OCI-LY1 (cell line): Measurements from ENCODE around the gene CNOT3.

Experiments
- EZH2 ChIP-seq: fragments of 200-600 bp; sonication (generic), shearing (Covaris generic); IDR thresholded peaks from 2 replicates; pipeline ENCODE4 v1.8.0; 2017; ENCODE audit warnings: borderline replicate concordance, mixed run types, mild to moderate bottlenecking, antibody characterized with exemption, low read length, moderate library complexity, mixed read lengths
- TF ChIP-seq, protein P1 (sequence below): fragments of 200-600 bp; sonication (generic), shearing (Covaris generic); IDR thresholded peaks from 2 replicates; pipeline ENCODE4 v1.5.1; 2017; ENCODE audit warnings: mild to moderate bottlenecking, antibody characterized with exemption, low read length, moderate library complexity, mixed read lengths

- TF ChIP-seq, protein P1, sequence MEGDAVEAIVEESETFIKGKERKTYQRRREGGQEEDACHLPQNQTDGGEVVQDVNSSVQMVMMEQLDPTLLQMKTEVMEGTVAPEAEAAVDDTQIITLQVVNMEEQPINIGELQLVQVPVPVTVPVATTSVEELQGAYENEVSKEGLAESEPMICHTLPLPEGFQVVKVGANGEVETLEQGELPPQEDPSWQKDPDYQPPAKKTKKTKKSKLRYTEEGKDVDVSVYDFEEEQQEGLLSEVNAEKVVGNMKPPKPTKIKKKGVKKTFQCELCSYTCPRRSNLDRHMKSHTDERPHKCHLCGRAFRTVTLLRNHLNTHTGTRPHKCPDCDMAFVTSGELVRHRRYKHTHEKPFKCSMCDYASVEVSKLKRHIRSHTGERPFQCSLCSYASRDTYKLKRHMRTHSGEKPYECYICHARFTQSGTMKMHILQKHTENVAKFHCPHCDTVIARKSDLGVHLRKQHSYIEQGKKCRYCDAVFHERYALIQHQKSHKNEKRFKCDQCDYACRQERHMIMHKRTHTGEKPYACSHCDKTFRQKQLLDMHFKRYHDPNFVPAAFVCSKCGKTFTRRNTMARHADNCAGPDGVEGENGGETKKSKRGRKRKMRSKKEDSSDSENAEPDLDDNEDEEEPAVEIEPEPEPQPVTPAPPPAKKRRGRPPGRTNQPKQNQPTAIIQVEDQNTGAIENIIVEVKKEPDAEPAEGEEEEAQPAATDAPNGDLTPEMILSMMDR = no peak
- no peak for TF ChIP-seq EZH2
Measured at GRCh38 chr19:54124393-54124792, 13.2 kb upstream of the CNOT3 start.
